ENCODE results near the gene HSDL1. TPM values are rescaled to one million over a fixed set of nuclear protein-coding genes. Genes with fewer than 3 reads are reported as not detected.

Gene HSDL1
- 19.2 TPM for polyA plus RNA-seq (2013, experiment 1 of 2; ENCODE audit: insufficient read length)
- 21.2 TPM for polyA plus RNA-seq (2013, experiment 2 of 2; ENCODE audit: insufficient read length)

DNA sequence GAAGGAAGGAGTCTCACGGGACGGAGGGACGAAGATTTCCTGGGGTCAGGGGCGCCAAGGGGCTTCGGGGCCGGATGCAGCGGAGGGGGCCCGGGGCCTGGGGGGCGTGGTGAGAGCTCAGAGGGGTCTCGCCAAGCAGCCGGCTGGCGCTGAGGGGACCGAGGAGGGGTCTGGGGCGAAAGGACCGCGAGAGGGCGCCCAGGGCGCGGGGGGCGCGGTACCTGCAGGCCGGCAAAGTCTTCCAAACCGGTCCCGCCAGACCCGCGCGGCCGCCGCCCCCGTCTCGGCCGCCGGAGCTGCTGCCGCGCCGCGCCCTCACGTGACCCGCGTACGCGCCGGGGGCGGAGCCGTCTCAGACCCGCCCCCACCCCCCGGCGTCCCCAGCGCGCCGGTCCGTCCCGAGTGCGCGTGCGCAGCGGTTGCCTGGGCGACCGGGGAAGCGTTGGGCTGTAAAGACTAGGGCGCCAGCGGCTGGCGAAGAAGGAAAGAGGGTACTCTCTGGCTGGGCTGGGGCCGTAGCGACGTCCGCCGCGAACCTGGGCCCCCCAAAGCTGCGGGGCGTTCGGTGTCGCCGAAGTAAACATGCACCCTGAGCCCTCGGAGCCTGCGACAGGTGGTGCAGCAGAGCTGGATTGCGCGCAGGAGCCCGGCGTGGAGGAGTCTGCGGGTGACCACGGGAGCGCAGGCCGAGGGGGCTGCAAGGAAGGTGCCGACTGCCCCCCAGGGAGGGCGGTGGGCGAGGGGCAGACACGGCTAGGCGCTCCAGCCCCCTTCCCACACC, at the start of gene HSDL1, which contains the start of gene DNAAF1:
HSDL1 (minus strand) TSS at position 319 of the 781 bp plus-strand sequence. CDS start 13,856 bp downstream, outside the sequence.
DNAAF1 (plus strand) TSS at position 450 of the 781 bp plus-strand sequence; CDS start at position 583, 133 bp downstream.
- DNase-seq: peak; percentile 79

DNA sequence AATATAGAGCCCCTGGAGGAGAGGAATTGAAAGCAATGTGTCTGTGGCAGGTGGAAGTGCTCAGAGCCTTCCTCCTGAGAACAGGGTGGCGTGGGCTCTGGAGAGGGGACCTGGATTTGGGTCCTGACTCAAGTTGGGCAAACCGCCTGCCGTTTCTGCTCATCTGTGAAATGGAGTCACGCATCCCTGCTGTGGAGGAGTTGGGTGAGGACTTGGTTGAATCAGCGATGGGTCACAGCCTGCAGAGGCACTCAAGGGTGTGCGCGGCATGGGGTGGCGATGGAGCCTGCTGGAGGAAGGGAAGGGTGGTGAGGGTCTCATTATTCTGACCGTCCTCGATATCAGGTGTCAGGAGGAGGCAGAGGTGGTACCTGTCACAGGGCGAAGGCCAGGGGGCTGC, 49.0 kb upstream of the HSDL1 start:
- no peak for DNase-seq

DNA sequence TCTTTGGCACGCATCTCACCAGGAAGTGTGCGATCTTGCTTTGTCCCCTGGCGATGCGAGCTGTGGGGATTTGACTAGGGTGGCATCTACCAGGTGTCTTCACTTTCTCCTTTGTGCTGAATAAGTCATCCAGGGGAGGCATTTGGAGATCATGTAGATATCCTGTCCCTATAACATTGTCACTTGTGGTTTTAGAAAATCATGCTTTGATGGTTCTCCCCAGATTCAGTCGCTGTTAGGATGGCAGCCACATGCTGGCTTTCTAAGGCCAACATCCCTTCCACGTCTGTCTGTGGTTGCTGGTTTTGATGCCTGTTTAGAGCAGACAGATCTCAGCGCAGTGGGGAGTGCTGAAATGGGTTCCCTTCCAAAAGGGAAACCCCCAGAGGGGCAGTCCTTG, 48.5 kb upstream of the HSDL1 start:
- DNase-seq: no peak

DNA sequence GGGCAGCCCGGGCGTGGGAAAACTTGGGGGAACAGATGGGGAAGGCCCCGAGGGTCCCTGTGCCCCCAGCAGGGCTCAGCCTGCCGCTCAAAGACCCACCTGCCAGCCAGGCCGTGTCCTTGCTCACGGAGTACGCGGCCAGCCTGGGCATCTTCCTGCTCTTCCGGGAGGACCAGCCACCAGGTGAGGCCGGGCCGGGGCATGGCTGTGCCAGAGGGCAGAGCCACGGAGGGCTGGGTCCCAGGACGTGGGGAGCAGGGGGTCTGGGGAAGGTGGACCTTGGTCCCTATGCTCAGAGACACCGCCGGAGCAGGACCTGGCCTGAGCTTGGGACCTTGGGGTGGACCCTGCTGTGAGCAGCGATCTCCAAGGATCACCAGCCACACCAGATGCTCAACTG, 46.5 kb upstream of the HSDL1 start:
- DNase-seq: no peak

DNA sequence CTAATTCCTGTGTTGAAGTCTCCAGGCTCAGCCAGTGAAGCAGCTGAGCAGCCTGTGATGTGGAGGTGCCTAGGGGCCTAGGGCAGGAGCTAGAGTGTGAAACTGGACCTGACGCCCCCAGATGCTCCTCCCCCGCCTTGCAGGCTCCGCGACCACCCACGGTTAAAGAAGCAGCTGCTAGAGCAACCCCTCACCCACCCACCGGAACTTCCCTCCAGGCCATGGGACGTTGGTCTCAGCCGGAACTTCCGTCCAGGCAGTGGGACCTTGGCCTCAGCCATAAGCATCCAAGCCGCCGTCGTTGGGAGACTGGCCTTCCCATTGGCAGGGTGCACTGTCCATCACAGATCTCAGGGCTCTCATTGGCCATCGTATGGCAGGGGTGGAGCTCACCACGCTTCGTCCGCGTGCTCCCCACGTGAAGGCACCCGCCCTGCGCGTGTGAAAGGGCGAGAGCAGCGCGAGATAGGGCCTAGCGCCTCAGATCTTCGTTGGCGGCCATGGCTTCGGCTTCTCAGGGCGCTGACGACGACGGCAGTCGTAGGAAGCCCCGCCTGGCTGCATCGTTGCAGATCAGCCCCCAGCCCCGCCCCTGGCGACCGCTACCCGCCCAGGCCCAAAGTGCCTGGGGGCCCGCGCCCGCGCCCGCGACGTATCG, 45.9 kb upstream of the HSDL1 start, which contains the start of gene ADAD2:
ADAD2 (plus strand) TSS at position 427 of the 658 bp plus-strand sequence; CDS start at position 501, 74 bp downstream.
- peak; percentile 16 for DNase-seq

DNA sequence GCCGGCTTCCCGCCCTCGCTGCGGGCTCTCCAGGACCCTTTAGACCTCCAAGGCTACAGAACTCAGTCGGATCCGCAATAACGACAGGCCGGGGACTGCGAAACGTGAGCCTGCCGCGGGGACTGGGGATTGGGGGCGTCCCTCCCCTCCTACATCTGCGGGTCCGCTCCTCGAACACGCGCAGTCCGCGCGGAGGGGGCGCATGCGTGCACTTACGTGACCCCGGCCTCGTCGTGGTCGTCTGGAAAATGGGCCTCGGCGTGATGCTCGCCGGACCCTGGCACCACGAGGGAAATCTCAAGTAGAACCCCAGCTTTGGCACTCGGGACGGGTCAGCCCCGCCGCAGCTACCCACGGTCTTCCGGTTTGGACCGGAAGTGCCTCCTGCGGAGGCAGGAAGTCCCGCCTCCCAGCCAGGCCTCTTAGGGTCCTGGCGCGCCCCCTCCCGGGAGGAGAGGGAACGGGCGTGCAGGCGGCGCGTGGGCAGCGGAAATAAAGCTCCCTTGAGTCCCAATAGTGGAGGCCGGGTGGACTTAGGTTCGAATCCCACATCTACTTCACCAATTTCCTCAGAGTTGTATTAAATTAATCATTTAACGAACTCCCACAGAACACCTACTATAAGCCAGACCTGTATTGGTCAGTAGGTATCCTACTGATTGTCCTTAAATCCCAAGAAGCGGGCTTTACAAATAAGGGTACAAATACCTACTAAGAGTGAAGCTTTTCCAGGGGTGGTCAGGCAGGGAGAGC, 41.9 kb upstream of the HSDL1 start, which contains the start of gene TAF1C:
TAF1C (minus strand) TSS at position 373 of the 753 bp plus-strand sequence. CDS start 2,069 bp downstream, outside the sequence.
- DNase-seq: peak; percentile 91

DNA sequence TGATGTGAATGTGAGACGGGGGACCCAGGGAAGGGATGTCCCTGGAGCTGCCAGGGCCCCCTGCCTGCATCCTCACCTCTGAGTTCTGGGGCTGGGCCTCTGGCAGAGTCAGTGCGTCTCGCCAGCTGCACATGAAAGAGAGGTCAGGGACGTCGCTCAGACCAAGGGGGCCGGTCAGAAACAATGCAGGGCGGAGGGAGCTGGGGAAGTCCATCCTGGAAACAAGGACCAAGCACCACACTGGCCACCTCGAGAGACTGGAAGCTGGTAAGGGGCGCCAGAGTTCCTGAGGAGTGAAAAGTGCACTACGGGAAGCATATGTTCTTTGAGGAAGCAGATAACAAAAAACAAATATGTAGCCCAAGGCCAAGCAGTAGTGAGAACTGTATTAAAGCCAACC, 39.8 kb upstream of the HSDL1 start:
- DNase-seq: no peak

DNA sequence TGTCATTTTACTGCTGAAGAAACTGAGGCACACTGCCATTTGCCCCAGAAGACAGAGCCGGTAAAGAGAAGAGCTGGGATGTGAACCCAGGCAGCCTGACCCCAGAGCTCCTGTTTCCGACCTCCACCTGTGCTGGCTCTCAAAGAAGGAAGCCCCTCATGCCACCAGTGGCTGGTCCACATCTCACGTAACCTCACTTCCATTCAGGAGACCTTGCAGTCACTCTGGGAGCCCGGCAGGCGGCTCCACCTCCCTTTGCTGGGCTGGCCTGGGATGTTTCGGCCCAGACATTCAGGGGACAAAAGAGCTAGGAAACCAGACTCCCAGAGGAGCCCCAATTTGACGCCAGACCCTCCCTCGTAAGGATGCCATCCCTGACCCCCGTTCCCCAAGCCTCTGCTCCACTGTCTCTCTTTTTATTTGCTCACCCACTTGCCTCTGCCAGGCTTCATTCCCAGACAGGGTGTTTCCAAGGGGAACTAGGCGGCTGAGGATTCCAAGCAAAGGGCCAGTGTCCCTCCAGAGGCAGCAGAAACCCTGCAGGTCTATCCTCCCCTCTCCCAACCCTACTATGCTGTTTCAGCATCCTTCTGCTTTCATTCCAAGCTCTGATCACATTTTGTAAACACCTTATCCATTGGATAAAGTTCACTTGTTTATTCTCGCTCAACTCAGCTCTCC, 39.1 kb upstream of the HSDL1 start:
- DNase-seq: no peak

DNA sequence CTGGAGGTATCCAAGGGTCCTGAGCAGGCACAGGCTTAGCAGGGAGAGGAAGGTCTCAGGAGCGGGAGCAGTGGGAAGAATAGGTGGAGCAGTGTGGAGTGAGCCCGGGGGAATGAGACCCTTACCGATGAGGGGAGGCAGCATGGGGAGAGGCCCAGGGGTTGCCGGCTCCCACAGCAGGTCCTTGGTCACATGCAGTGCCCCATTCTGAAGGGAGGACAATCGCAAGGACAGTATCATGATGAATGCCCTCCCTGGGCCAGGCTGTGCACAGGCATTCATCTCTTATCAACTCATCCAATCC, 38.5 kb upstream of the HSDL1 start:
- DNase-seq: no peak

DNA sequence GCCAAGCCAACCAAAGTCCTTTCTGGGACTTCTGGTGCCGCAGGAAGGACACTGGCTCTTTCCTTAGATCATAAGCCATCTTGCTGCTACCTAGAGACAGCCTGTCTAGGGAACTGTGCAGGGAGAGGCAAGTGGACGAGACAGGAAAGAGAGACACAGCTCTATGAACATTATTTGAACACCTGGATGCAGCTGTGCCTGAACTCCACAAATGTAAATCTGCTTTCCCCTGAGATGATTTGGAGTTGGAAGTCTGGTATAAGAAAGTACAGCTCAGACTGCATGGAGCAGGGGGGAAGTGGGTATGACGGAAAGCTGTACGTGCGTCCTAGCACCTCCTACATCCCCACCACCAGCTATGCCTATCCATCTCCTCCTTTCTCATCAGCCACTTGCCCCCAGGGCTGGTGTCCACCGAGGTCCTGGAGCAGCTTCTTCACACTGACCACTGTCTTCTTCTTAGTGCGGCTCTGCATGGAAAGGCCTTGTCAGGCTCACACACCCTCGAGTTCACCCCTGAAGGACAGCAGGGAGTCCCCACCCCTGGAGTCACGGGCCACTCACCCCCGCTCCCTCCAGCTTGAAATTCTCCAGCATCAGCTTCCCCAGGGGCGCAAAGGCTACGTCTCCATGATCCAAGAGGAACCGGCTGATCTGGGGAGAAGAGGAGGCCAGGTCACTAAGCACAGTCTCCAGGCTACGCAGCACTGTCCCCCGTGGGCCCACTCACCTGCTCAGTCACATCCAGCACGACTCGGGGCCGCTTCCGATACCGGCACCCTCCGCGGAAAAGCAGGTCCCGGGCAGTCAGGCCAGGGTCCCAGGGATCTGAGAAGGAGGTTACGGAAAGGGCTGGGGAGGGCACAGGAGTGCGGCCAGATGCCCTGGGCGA, 37.9 kb upstream of the HSDL1 start:
- DNase-seq: no peak

DNA sequence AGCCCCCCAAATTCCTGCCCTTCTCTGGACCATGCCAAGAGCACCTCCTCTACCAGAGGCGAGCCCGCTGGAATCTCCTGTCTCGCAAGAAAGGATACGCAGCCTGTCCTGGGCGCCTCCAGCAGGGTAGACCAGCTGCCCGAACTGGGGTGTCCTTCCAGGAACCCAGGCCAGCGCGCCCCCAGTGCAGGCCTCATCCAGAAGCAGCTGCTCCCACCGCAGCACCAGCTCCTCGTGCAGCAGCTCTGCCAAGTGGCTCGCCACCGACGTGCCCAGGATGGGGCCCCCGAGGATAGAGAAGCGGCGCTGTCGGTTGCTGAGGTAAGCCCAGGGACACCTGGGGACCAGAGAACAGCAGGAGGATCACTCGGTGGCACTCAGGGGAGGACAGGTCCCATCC, 37.1 kb upstream of the HSDL1 start:
- no peak for DNase-seq

DNA sequence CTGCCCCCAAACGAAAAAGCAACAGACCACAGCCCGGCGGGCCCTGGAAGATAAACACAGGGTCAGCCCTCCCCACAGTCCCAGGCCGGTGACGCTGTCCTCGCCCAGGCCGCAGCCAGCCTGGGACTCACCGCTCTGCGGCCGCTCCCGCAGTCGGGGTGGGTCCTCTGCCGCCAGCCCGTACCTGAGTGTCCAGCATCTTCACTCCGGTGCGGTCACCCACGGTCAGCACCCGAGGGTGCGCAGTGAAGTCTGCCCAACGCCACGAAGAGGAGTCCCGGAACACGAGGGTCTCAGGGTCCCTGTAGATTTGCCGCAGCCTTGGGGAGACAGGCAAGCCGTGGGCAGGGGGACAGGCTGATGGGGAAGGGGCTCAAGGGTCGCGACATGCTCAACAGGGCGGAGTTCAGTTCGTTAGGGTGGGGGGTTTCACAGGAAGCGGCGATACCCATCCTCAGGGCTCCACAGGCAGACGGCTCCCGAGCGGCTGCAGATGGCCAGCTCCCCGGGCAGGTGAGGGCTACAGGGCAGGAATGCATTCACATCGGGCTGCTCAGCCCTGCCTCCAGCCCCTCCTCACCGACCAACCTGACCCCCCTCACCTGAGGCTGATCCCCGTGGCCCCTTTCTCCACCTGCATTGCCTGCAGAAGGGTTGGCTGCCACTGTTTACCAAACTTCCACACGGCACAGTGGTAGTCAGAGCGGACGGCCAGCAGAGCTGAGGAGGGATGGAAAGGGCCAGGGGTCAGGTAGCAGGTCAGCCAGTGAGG, 36.4 kb upstream of the HSDL1 start:
- DNase-seq: no peak

DNA sequence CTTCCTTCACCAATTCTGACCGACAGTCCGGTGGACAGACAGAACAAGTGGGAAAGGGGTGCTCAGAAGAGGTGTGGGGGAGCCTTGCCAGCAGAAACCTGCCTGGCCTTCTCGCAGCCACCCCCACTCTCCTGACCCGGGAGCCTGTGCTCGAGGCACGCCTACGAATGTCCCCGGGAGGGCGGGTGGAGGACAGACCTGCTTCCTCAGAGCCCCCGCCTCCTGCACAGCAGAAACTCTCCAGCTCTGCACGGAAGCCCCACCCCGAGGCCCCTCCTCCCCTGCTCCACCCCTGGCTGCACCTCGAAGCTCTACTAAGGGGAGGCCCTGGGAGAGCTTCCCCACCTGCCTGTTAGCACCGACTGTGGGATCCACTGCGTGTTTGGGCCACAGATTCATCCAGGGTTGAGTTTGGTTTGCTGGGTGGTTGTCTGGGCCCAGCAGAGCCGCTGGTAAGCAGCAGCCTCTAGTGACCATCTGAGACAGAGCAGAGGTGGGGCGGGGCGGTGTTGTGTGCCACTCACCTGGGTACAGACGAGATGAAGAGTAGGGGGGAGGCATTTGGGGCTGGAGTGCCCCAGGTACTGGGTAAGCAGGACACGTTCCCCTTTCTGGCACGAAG, 35.7 kb upstream of the HSDL1 start:
- DNase-seq: no peak

DNA sequence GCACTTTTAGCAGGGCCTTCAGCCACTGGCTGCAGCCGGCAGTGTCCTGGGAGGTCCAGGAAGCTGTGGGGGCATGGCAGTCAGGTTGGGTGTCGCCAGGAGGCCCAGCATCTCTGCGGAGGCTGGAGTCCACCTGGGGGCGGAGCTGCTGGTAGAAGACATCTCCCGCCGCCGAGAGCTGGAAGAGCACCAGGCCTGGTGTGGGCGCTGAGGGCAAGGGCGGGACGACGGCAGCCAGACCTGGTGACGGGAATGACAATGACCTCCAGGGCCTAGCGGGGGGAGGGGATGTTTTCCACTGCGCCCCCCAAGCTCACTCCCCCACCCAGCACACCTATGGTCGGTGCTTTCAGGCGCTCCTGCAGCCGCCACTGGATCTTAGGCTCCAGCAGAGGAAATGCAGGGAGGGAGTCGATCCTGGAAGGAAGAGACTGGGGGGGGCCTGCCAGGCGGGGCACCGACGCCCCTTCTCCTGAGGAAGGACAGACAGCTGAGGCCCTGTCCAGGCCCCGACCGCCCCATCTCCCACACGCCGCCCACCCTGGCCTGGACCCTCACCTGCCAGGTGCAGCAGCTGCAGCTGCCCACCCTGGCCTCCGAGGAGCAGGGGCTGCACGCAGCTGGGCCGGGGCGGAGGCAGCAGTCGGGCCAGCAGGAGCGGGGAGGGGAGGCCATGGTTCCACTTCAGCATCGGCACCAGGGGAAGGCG, 34.8 kb upstream of the HSDL1 start:
- DNase-seq: no peak

DNA sequence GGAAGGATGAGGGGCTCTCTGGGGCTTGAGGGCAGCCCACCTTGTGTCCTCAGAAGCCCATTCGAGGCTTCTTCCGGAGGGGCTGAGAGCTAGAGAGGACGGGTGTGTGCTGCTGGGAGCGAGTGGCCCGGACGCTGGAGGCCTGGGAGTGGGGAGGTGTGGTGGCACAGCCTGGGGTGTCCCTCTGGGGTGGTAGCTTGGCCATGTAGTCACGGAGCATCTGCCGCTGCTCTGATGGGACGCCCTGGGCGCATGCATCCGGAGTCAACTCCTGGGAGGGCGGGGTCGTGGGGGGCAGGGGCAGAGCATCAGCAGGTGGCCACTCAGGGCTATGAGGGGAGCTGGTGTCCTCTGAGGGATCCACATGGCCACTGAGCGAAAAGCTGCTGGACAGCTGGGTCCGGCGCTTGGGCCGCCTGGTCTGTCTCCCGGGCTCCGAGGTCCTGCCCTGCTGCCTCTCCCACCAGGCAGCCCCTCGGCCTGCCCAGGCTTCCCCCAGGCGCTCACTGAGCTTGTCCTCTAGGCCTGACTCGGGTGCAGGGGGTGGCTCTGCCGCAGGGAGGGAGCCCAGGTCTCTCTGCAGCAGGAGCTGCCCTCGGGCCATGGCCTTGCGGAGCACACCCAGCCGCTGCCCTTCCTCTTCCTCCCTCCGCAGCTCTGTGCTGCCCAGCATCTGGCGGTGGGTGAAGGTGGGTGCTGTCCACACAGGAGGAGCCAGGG, 34.1 kb upstream of the HSDL1 start:
- DNase-seq: no peak

DNA sequence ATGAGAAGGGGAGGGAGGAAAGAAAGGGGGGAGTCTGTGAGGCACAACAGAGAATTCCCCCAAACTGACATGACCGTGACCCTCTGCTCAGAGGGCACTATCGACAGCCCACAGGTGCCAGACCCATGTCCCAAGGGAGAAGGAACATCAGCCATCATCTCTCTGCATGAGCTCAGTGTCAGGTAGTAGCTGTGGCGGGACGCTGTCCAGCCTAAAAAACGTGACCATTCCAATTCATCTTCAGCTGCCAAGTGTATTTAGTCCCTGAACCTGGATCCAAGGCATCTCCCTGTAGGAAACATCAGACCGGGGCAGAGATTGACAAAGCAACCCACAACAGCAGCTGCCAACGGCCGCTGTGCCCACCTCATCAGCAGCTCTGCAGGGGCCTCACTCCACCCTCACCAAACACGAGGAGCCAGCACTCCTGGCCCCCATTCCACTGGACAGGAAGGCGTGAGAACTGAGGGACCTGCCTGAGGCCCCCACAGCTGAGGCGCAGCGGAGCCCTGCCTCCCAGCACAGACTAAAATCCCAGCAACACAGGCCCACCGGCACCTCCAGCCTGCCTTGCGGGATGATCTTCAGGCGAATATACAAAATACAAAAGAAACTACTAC, 33.3 kb upstream of the HSDL1 start:
- no peak for DNase-seq

DNA sequence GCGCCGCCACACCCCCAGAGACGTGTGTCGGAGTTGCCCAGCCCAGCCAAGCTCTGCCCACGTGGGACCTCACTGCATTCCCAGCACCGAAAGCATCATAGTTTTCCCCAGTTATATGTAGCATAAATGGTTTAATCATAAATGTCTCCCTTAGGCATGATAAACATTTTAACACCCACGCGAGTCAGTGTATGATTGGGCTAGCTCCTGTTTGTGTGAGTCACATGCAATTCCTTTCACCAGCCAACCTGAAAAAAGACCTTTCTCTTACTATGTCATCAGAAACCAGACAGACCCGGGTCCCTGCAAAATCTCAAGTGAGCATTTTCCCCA, 32.7 kb upstream of the HSDL1 start:
- DNase-seq: peak; percentile 27
